Loucy (cell line): Measurements from ENCODE around the gene HMGB3.

Source experiments
- CTCF ChIP-seq: fragments of 200-600 bp; sonication (generic); conservative IDR thresholded peaks from 2 replicates; pipeline ENCODE4 v1.5.1; 2014; ENCODE audit warnings: mild to moderate bottlenecking, antibody characterized with exemption, low read length
- EZH2phosphoT487 ChIP-seq: fragments of 200-600 bp; IDR thresholded peaks from 2 replicates; pipeline ENCODE4 v1.6.1; 2018; ENCODE audit warnings: antibody characterized with exemption, mild to moderate bottlenecking, moderate library complexity, borderline replicate concordance

GRCh38 chrX:151013164-151013743 is 30.1 kb downstream of the HMGB3 start:
- no peak for TF ChIP-seq CTCF
- TF ChIP-seq EZH2phosphoT487 = no peak
